Chondrocyte (in vitro differentiated cells): ENCODE data around the gene OVCH1. TPM values are rescaled to one million over a fixed set of nuclear protein-coding genes. Genes with fewer than 3 reads are reported as not detected.

Experiments used
- DNase-seq: peaks from one replicate; pipeline ENCODE4 v3.0.0; 2021; ENCODE audit warnings: mixed read lengths, low spot score
- H3K27ac Mint-ChIP-seq: one replicate; pipeline ENCODE4 v1.8.0; 2021; ENCODE audit warnings: mild to moderate bottlenecking, moderate library complexity, mixed read lengths; ENCODE audit not compliant: unreplicated experiment
- H3K27me3 Mint-ChIP-seq: 2 replicates; pipeline ENCODE4 v1.8.0; 2021; ENCODE audit warnings: low read depth, mixed read lengths
- H3K36me3 Mint-ChIP-seq: 2 replicates; pipeline ENCODE4 v1.8.0; 2021; ENCODE audit warnings: low read depth, mixed read lengths
- H3K4me1 Mint-ChIP-seq: 2 replicates; pipeline ENCODE4 v1.8.0; 2021; ENCODE audit warnings: low read depth, mild to moderate bottlenecking, mixed read lengths
- H3K4me3 Mint-ChIP-seq: one replicate; pipeline ENCODE4 v1.8.0; 2021; ENCODE audit warnings: mild to moderate bottlenecking, moderate library complexity, mixed read lengths; ENCODE audit not compliant: unreplicated experiment
- H3K9me3 Mint-ChIP-seq: 2 replicates; pipeline ENCODE4 v1.8.0; 2021; ENCODE audit warnings: low read depth, mixed read lengths
- CTCF ChIP-seq: fragments of 200-600 bp; sonication (generic); IDR thresholded peaks from 2 replicates; pipeline ENCODE4 v1.5.0; 2021; ENCODE audit warnings: antibody characterized with exemption, mild to moderate bottlenecking, moderate library complexity
- total RNA-seq: library from RNA; stranded (reverse); gene quantifications from 3 replicates; pipeline ENCODE4 v1.2.1, GENCODE V29; 2021

OVCH1 gene
- total RNA-seq, 1 donor from 2014 or later, result 0.20 TPM

GRCh38 chr12:29486972-29487371 lies 10.5 kb downstream of the OVCH1 start:
- no peak for DNase-seq

GRCh38 chr12:29463198-29463597 lies 34.3 kb downstream of the OVCH1 start:
- no peak for TF ChIP-seq CTCF
- no peak overlapping the region for H3K4me3 Mint-ChIP-seq
- H3K27ac Mint-ChIP-seq, result no peak overlapping the region
- H3K4me1 Mint-ChIP-seq, result no peaks in the 10 kb centered on the region
- DNase-seq, result no peak
- peaks cover 4% of the 10 kb centered on the region for H3K9me3 Mint-ChIP-seq
- H3K27me3 Mint-ChIP-seq, result no peaks in the 10 kb centered on the region
- H3K36me3 Mint-ChIP-seq, result peaks cover 14% of the 10 kb centered on the region

More at GRCh38 chr12:29486972-29487371, 10.5 kb downstream of the OVCH1 start:
- Mint-ChIP-seq H3K4me3 (no peak overlapping the region), H3K9me3 (no peaks in the 10 kb centered on the region), H3K27me3 (peaks cover 2% of the 10 kb centered on the region), H3K27ac (no peak overlapping the region), H3K36me3 (peaks cover 23% of the 10 kb centered on the region), H3K4me1 (no peaks in the 10 kb centered on the region)
- no peak for TF ChIP-seq CTCF

- Mint-ChIP-seq H3K36me3 (peaks cover 21% of the 10 kb centered on the region), H3K27me3 (no peaks in the 10 kb centered on the region), H3K9me3 (peaks cover 4% of the 10 kb centered on the region), H3K4me3 (no peak overlapping the region), H3K4me1 (no peaks in the 10 kb centered on the region), H3K27ac (no peak overlapping the region)
- no peak for DNase-seq
- TF ChIP-seq CTCF, result no peak
These were observed 37.4 kb downstream of the OVCH1 start for GRCh38 chr12:29460082-29460481.

- no peak overlapping the region for H3K4me3 Mint-ChIP-seq
- H3K9me3 Mint-ChIP-seq, result peaks cover 4% of the 10 kb centered on the region
- no peak for TF ChIP-seq CTCF
- no peaks in the 10 kb centered on the region for H3K4me1 Mint-ChIP-seq
- peaks cover 19% of the 10 kb centered on the region for H3K36me3 Mint-ChIP-seq
- peaks cover 8% of the 10 kb centered on the region for H3K27me3 Mint-ChIP-seq
- H3K27ac Mint-ChIP-seq, result no peak overlapping the region
- no peak for DNase-seq
These were observed 42.4 kb downstream of the OVCH1 start for GRCh38 chr12:29455087-29455486.

GRCh38 chr12:29451888-29452287 lies 45.6 kb downstream of the OVCH1 start:
- H3K36me3 Mint-ChIP-seq, result peaks cover 24% of the 10 kb centered on the region
- no peak for TF ChIP-seq CTCF
- H3K4me1 Mint-ChIP-seq, result peaks cover 5% of the 10 kb centered on the region
- H3K9me3 Mint-ChIP-seq, result no peaks in the 10 kb centered on the region
- peaks cover 8% of the 10 kb centered on the region for H3K27me3 Mint-ChIP-seq
- no peak for DNase-seq
- H3K27ac Mint-ChIP-seq, result no peak overlapping the region
- H3K4me3 Mint-ChIP-seq, result no peak overlapping the region
